HepG2 (cell line): ENCODE data around the gene SCAPER. TPM values are rescaled to one million over a fixed set of nuclear protein-coding genes. Genes with fewer than 3 reads are reported as not detected.

Experiments
- KDM4B ChIP-seq: sonication (generic); formaldehyde crosslinking; IDR thresholded peaks from 2 replicates; pipeline ENCODE4 v1.4.0; 2020; ENCODE audit warnings: missing genetic modification reagents
- NKX3-1 ChIP-seq: sonication (generic); formaldehyde crosslinking; IDR thresholded peaks from 2 replicates; pipeline ENCODE4 v1.5.0; 2020; ENCODE audit warnings: missing genetic modification reagents
- RARA ChIP-seq: IDR thresholded peaks from 2 replicates; pipeline ENCODE4 v1.6.1; 2016; ENCODE audit warnings: missing genetic modification reagents, missing compliant biosample characterization
- ZNF543 ChIP-seq: sonication (generic); formaldehyde crosslinking; IDR thresholded peaks from 2 replicates; pipeline ENCODE4 v1.4.0; 2020; ENCODE audit warnings: mild to moderate bottlenecking, missing genetic modification reagents
- ZNF619 ChIP-seq: sonication (generic); formaldehyde crosslinking; IDR thresholded peaks from 2 replicates; pipeline ENCODE4 v1.4.0; 2020; ENCODE audit warnings: mild to moderate bottlenecking, missing genetic modification reagents
- polyA plus RNA-seq, 8 experiments: library from polyadenylated mRNA; depleted of rRNA in 3 of 8; stranded (reverse) in 7 of 8; unstranded in 1 of 8; fragments of >200 nt; fragmentation: Illumina TruSeq in 4 of 8; extraction: Trizol in 4 of 8; gene quantifications; 2 replicates each; pipeline versions ENCODE4 v1.2.1 to v1.2.3, GENCODE V29; 2011 to 2016; ENCODE audit warnings: low read depth in 4 of 8, missing spikeins in 1 of 8, mixed read lengths in 1 of 8; ENCODE audit not compliant: insufficient read depth in 1 of 8
- total RNA-seq, 5 experiments: library from RNA; depleted of rRNA; stranded (reverse); fragments of >200 nt; fragmentation: Illumina TruSeq; extraction: Trizol; gene quantifications; 2 replicates each; pipeline ENCODE4 v1.2.3, GENCODE V29; 2016; ENCODE audit warnings: low read depth in 1 of 5
- TF ChIP-seq, protein P1 (sequence below): fragments of 450-650 bp; IDR thresholded peaks from 2 replicates; pipeline ENCODE4 v1.6.1; 2016
- TF ChIP-seq, protein P2 (sequence below): sonication (generic); formaldehyde crosslinking; conservative IDR thresholded peaks from 2 replicates; pipeline ENCODE4 v1.4.0; 2020; ENCODE audit warnings: mild to moderate bottlenecking, missing genetic modification reagents, moderate library complexity
- TF ChIP-seq, protein P3 (sequence below): sonication (generic); formaldehyde crosslinking; IDR thresholded peaks from 2 replicates; pipeline ENCODE4 v1.5.0; 2020; ENCODE audit warnings: missing genetic modification reagents

The SCAPER gene
- total and polyA plus RNA-seq, 2 of the 13 experiments (the other 11 are each of a cell fraction or from before 2014, with no cell fraction given) = 4.3 to 10.5 TPM

DNA sequence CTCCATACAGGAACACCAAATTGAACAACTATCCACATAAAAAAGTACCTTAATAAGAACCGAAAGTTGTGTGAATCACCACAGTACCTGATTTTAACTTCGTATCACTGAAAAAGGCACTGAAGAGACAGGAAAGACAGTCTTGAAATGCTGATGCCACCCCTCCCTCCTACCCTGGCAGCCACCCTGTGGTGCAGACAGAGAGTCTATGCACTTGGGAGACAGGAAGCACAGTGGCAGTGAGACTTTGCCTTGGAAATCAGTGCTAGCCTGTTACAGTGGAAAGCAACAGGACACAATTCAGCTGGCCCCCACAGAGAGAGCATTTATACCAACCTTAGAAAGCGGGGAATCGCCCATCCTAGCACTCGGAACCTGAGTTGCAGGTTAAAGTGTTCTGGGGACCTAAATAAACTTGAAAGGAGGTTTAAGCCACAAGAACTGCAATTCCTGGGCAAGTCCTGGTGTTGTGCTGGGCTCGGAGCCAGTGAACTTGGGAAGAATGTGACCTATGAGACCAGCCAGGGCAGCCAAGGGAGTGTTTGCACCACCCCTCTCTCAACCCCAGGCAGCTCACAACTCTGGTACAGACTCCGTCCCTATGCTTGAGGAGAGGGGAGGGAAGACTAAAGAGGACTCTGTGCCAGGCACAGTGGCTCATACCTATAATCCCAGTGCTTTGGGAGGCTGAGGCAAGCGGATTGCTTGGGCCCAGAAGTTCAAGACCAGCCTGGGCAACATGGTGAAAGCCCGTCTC, 328.4 kb downstream of the SCAPER start (continued):
- TF ChIP-seq, protein P1, sequence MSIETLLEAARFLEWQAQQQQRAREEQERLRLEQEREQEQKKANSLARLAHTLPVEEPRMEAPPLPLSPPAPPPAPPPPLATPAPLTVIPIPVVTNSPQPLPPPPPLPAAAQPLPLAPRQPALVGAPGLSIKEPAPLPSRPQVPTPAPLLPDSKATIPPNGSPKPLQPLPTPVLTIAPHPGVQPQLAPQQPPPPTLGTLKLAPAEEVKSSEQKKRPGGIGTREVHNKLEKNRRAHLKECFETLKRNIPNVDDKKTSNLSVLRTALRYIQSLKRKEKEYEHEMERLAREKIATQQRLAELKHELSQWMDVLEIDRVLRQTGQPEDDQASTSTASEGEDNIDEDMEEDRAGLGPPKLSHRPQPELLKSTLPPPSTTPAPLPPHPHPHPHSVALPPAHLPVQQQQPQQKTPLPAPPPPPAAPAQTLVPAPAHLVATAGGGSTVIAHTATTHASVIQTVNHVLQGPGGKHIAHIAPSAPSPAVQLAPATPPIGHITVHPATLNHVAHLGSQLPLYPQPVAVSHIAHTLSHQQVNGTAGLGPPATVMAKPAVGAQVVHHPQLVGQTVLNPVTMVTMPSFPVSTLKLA = no peak
- 0 out of 2 replicates have a peak, but pooled peaks have one; percentile 33 for TF ChIP-seq ZNF543 (CRISPR knock-in tag)
- 0 out of 2 replicates have a peak, but pooled peaks have one; percentile 30 for TF ChIP-seq ZNF619
- no peak for TF ChIP-seq KDM4B
- peak; percentile 68 for TF ChIP-seq RARA
- TF ChIP-seq, protein P2, sequence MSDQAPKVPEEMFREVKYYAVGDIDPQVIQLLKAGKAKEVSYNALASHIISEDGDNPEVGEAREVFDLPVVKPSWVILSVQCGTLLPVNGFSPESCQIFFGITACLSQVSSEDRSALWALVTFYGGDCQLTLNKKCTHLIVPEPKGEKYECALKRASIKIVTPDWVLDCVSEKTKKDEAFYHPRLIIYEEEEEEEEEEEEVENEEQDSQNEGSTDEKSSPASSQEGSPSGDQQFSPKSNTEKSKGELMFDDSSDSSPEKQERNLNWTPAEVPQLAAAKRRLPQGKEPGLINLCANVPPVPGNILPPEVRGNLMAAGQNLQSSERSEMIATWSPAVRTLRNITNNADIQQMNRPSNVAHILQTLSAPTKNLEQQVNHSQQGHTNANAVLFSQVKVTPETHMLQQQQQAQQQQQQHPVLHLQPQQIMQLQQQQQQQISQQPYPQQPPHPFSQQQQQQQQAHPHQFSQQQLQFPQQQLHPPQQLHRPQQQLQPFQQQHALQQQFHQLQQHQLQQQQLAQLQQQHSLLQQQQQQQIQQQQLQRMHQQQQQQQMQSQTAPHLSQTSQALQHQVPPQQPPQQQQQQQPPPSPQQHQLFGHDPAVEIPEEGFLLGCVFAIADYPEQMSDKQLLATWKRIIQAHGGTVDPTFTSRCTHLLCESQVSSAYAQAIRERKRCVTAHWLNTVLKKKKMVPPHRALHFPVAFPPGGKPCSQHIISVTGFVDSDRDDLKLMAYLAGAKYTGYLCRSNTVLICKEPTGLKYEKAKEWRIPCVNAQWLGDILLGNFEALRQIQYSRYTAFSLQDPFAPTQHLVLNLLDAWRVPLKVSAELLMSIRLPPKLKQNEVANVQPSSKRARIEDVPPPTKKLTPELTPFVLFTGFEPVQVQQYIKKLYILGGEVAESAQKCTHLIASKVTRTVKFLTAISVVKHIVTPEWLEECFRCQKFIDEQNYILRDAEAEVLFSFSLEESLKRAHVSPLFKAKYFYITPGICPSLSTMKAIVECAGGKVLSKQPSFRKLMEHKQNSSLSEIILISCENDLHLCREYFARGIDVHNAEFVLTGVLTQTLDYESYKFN (CRISPR knock-in tag) = peak; percentile 29; the same call in 1 of the 2 replicates
- TF ChIP-seq, protein P3, sequence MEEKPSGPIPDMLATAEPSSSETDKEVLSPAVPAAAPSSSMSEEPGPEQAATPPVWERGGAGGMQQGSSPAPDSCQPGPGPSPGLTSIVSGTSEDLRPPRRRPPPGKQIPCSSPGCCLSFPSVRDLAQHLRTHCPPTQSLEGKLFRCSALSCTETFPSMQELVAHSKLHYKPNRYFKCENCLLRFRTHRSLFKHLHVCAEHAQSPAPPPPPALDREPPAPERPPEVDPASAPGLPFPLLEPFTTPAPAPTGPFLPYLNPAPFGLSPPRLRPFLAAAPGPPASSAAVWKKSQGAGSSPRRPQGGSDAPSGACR (CRISPR knock-in tag) = 0 out of 2 replicates have a peak, but pooled peaks have one; percentile 46
- no peak for TF ChIP-seq NKX3-1 (CRISPR knock-in tag)
